MM.1S (cell line): Measurements from ENCODE around the gene KIAA1549.

ENCODE experiments used
- EZH2phosphoT487 ChIP-seq: fragments of 300-600 bp; sonication (generic); IDR thresholded peaks from 2 replicates; pipeline ENCODE4 v1.6.1; 2018; ENCODE audit warnings: antibody characterized with exemption, low read length
- TF ChIP-seq, protein P1 (sequence below): fragments of 300-600 bp; sonication (generic); IDR thresholded peaks from 2 replicates; pipeline ENCODE4 v1.5.1; 2016; ENCODE audit warnings: antibody characterized with exemption, low read length, mixed read lengths

GRCh38 chr7:138798836-138799235 is 182.4 kb downstream of the KIAA1549 start:
- TF ChIP-seq, protein P1, sequence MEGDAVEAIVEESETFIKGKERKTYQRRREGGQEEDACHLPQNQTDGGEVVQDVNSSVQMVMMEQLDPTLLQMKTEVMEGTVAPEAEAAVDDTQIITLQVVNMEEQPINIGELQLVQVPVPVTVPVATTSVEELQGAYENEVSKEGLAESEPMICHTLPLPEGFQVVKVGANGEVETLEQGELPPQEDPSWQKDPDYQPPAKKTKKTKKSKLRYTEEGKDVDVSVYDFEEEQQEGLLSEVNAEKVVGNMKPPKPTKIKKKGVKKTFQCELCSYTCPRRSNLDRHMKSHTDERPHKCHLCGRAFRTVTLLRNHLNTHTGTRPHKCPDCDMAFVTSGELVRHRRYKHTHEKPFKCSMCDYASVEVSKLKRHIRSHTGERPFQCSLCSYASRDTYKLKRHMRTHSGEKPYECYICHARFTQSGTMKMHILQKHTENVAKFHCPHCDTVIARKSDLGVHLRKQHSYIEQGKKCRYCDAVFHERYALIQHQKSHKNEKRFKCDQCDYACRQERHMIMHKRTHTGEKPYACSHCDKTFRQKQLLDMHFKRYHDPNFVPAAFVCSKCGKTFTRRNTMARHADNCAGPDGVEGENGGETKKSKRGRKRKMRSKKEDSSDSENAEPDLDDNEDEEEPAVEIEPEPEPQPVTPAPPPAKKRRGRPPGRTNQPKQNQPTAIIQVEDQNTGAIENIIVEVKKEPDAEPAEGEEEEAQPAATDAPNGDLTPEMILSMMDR: no peak
- TF ChIP-seq EZH2phosphoT487: no peak
